D721Med (cell line): ENCODE data around the gene RHOT1.
"Not testable (repeated sequence)": the region's sequence is repeated elsewhere in the genome, so short reads cannot be mapped to it uniquely, and the experiment has no call there.

Experiments used
- DNase-seq: peaks from one replicate; pipeline ENCODE4 v3.0.0; 2011; ENCODE audit warnings: low spot score; ENCODE audit not compliant: insufficient read length
- FAIRE-seq: peaks from 2 replicates; lab custom pipeline; 2011; peaks lifted over from hg19 to GRCh38; lab: Jason Lieb, UNC
- CTCF ChIP-seq: IDR thresholded peaks from 2 replicates; pipeline ENCODE4 v1.5.1; 2012; ENCODE audit warnings: mild to moderate bottlenecking, control low read depth; ENCODE audit not compliant: insufficient read depth; ENCODE audit errors: missing control alignments

Gene RHOT1

DNA sequence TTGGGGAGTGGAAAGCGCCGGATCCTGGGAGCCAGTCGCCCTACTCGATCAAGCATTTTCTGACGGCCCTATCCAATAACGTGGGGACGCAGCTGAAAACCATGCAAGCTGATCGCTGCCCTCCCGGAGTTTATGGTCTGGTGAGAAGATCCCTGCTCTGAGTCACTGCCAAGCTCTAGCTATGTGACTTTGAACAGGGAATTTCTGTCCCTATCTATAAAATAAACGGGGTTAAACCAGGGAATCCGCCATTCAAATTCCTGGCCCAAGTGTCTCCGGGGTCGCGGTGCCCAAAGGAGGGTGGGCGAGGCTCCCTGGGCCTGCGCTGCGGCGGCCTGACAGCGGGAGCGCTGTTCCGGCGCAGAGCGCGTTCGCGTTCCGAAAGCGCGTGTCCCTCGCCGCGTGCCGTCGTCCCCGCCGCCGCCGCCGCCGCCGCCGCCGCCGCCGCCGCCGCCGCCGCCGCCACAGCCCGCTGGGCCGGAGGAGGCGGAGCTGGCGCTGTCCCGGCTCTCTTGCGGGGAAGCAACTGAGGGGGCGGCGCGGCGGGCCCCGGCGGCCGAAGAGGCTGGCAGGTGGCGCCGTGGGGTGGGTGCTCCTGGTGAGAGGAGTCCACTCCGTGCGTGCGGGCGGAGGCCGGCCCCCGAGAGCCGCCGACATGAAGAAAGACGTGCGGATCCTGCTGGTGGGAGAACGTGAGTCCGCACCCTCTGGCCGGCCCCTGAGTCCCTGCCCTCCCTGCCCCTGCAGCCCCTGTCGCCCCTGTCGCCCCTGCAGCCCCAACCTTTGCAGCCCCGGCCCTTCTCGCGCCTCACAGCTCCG lies at the start of gene RHOT1:
TSS of gene RHOT1 (plus strand) at position 465 of the 819 bp plus-strand sequence. CDS start at position 656, 191 bp downstream.
- DNase-seq (peak; percentile 47), FAIRE-seq (no peak)
- peak; percentile 68 for TF ChIP-seq CTCF

- no peak for FAIRE-seq
- TF ChIP-seq CTCF, result no peak
- no peak for DNase-seq
Measured at GRCh38 chr17:32099686-32100085, 42.6 kb upstream of the RHOT1 start.

GRCh38 chr17:32100323-32100722 lies 42.0 kb upstream of the RHOT1 start:
- DNase-seq, FAIRE-seq: not testable (repeated sequence)

- DNase-seq (no peak), FAIRE-seq (no peak)
- no peak for TF ChIP-seq CTCF
Measured at GRCh38 chr17:32100971-32101631, 41.2 kb upstream of the RHOT1 start.

GRCh38 chr17:32102172-32102571 lies 40.1 kb upstream of the RHOT1 start:
- FAIRE-seq (no peak), DNase-seq (no peak)
- no peak for TF ChIP-seq CTCF

GRCh38 chr17:32102646-32103186 lies 39.6 kb upstream of the RHOT1 start:
- no peak for DNase-seq
- no peak for TF ChIP-seq CTCF
- FAIRE-seq, result no peak

DNA sequence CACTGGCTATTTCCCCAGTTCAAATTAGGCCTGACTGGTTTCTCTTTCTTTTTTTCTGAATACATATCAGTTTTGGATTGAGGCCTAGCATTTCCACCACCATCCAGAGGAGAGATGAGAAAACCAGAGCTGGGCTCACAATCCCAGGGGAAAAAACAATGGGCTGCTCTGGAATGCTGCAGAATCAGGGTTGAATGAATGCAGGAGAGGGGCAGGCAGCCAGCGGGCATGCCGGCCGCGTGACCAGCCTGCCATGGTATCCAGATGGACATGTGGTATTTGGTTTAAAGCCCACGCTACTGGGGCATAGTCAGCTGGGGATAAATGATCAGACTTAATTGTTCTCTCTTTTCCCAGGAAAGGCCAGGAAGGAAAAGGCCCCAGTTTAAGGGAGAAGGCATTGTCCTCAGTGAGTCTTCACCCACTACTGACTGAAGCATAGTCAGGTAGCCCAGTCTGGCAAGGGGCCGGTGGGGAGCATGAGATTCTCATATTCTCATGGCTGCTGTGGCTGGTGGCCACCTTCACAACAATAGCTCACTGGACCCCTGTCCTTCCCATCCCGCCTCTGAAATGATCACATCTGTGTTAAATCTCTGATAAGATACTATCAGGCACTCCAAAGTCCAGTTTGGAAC lies 38.7 kb upstream of the RHOT1 start:
- DNase-seq (no peak), FAIRE-seq (no peak)
- no peak for TF ChIP-seq CTCF
